ENCODE data around the gene PCID2.

Gene PCID2

DNA sequence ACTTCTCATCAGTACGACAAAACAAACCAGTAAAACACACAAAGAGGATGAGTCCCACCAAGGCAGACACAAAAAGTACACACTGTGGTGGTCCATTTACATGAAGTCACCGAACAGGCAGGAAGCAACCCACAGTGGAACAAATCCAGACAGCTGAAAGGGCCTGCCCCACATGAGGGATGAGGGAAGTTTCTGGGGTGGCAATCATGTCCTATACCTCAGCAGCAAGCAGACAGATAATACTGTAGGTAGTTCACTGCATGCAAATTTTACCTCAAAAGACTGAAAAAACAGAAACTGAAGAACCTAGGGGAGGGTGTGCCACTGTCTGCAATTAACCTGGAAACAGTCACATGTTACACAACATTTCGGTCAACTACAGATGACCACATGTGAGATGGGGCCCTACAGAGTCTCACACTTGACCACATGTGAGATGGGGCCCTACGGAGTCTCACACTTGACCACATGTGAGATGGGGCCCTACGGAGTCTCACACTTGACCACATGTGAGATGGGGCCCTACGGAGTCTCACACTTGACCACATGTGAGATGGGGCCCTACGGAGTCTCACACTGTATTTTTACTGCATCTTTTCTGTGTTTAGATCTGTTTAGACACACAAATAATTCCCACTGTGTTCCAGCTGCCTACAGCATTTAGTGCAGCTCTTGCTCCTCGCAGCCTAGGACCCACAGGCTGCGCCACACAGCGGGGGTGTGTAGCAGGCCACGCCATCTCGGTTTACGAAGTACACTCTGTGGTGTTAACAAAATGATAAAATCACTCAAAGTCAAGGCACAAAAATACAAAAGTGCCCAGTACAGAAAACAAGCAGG is 22.2 kb downstream of the PCID2 start:
- DNase-seq = no peak

DNA sequence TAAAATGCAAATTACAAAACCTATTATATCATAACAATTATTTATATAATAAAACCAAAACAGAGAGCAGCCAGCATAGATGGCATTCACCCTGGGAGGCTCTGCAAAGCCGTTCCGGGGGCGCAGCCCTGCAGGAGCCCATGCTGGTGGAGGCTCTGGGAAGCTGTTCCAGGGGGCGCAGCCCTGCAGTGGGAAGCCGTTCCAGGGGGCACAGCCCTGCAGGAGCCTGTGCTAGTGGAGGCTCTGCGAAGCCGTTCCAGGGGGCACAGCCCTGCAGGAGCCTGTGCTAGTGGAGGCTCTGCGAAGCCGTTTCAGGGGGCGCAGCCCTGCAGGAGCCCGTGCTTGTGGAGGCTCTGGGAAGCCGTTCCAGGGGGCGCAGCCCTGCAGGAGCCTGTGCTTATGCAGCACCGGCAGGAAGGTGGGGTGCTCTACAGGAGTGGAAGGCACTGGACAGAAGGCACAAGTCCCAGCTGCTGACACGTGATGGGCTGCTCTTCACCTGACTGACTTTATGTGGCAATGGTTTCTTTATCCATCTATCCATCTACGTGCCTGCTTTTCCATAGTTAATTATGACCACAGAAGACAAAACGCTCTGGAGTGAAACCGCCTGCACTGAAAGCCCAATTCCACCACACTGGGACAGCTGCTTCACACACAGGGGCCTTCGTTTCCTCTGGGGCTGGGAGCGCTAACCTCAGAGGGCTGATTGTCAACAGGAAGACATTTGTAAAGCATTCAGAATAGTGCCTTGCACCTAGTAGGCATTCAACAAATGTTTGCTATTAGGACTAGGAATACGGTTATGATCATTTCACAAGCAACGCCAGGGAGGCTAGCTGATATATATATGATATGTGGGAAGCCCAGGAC is 23.7 kb downstream of the PCID2 start:
- DNase-seq = peak; percentile 35

DNA sequence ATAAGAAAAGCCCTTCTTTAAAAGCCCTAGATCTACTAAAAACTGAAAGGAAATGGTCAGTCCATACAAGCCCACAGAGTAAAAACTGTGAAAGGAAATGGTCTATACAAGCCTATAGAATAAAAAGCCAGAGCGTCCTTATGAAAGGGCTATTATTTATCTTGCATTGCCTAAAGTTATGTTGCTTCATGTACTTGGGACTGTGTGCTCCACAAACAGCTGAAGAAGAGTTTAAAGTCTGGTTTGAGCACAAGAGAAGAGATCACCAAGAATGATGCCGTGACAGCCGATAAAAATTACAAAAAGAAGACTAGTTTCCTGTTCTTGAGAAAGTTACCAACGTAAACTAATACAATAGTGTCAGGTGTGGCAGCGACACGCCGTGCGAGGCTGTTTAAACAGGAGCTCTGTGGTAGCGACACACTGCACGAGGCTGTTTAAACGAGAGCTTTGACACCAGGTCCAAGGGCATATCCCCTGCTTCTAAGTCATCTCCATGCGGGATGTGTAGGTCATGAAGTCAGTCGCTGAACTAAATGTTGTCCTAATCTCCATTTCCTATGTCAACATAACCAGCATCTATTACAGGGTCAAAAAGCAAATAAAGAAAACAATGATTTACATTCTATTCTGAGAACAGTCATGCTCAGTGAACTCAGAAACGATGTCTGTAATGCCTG is 24.9 kb downstream of the PCID2 start:
- DNase-seq = no peak

DNA sequence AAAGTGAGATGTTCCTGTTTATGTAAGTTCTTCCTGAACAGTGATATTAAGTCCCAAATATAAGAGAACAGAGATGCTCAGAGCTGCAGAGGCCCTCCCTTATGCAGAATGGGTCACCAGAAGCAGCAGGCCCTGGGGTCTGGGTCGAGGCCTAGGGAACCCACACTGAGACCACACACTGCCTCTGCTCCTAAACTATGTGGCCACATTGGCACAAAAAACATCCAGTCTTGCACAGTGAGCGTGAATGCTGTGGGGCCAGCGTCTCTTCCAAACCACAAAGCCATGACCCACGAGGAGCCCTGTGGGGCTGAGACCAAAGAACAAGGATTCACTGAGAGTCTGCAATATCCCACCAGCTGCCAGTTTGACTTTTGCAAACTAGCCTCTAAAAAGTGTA is 26.4 kb downstream of the PCID2 start:
- DNase-seq = no peak

DNA sequence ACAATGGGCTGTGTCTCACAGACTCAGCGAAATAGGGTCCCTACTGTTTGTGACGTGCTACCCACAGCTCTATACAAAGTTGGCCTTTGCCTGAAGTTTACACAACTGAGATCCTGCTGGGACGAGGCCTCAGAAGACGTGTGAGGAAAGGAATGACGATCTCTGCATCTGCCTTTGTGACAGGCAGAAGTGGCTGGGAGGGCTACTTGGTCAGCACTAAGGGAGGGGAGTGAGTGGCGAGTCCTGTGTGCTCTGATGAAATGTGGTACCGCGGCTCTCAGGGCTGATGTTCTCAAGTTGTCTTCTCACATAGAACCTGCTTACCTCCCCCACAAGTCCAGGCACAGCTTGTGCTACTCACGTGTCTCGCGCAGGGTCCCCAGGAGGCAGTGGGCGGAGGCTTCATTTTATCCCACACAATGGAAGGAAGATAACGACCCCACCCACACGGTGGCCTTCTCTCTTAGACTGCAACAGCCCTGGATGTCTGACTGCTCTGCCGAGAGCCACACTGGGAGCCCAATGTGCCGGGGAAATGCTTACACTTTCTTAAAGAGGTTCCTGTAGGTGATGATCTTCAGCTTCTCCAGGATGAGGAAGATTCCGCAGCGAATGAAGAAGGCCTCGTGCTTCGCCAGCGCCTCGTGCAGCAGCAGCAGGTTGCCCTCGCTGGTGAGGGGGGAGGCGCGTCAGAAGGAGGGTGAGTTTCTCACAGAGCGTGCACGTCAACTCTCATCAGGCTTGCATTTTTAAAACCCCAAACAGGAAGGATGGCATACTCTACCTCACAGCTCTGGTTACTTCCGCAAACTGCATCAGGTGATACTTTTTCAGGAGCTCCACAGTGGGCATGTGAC is 28.9 kb downstream of the PCID2 start:
- no peak for DNase-seq

DNA sequence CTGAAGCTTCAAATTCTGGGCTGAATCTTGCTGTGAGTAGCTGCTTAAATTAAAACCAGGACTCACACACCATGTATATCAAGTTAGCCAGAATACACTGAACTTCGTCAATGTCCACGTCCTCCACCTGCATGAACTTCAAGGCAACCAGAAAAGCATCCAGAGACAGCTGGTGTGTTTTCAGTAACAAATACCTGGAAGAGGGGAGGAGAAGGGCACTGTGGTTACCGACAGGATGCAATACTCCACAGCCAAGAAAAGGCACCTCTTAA is 29.6 kb downstream of the PCID2 start:
- DNase-seq = no peak

DNA sequence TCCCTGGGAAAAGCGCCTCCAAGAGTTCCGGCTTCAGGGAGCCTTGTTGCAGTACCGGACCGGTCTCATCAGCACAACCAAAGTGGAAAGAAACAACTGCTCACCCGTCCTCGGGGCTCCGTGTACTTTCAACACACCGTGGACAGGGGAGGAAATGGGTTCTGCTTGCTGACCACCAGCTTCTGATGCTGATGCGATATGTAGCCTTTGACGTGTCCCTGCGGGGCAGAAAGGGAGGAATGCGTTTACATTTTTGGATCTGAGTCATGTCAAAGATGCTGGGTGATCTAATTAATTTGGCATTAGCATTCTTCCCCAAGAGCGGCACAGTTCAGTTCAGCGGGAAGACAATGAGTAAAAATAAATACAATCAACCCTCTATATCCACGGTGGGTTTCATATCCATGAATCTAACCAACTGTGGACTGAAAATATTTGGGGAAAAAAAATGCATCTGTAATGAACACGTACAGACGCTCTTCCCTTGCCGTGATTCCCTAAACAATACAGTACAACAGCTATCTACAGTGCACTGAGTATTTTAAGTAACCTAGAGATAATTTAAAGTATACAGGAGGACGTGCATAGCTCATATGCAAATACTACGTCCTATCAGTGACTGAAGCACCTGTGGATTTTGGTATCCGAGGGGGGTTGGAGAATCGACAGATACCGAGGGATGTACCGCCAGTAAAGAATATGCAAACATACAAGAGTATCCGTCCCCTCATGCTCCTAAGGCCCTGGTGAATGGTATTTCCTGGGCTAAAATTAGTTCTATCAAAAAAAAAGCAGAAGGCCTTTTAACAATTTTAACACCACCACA is 30.2 kb downstream of the PCID2 start:
- no peak for DNase-seq

DNA sequence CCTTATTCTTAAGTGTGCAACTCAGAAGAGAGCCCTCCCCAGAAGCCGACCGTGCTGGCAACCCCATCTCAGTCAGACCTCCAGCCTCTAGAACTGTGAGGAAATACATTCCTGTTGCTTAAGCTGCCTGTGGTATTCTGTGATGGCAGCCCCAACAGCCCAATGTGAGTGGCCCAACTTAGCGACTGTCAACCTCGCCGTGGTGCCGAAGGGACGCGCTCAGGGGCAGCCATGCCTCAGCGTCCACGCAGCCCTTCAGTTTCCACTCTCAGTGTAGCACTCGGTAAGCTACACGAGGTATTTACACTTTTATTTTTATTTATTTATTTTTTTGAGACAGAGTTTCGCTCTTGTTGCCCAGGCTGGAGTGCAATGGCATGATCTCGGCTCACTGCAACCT is 31.6 kb downstream of the PCID2 start:
- no peak for DNase-seq

DNA sequence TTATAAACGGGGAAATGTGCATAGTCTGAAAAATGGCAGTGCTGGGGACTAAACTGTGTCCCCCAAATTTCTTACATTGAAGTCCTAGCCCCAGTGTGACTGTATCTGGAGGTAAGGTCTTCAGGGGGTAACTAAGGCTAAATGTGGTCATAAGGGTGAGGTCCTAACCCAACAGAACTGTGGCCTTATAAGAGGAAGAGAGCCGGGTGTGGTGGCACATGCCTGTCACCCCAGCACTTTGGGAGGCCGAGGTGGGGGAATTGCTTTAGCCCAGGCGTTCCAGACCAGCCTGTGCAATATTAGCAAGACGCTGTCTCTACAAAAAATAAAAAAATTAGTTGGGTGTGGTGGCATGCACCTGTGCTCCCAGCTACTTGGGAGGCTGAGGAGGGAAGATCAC is 32.2 kb downstream of the PCID2 start:
- DNase-seq = peak; percentile 64

DNA sequence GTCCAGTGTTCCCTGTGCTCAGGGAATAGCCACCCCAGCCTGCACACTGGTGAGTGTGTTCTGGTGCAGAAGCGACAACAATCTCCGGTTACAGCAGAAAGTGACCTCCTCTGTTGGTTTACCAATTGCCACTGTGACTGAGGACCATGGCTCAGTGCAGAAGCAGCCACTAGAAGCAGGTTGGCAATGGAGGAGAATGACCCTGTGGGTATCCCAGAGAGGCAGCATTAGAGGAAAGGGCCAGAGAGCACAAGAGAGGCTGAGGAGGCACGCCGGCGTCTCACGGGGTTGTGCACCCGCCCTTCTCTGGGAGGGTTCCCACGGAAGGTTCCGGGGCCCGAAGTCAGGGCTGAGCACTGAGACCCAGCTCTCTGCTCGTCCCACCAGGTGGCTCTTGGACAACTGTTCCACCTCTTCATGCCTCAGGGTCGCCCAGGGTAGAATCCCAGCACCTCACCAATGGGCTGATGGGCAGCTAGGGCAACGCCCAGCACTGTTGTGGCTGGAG is 36.0 kb downstream of the PCID2 start:
- no peak for DNase-seq

DNA sequence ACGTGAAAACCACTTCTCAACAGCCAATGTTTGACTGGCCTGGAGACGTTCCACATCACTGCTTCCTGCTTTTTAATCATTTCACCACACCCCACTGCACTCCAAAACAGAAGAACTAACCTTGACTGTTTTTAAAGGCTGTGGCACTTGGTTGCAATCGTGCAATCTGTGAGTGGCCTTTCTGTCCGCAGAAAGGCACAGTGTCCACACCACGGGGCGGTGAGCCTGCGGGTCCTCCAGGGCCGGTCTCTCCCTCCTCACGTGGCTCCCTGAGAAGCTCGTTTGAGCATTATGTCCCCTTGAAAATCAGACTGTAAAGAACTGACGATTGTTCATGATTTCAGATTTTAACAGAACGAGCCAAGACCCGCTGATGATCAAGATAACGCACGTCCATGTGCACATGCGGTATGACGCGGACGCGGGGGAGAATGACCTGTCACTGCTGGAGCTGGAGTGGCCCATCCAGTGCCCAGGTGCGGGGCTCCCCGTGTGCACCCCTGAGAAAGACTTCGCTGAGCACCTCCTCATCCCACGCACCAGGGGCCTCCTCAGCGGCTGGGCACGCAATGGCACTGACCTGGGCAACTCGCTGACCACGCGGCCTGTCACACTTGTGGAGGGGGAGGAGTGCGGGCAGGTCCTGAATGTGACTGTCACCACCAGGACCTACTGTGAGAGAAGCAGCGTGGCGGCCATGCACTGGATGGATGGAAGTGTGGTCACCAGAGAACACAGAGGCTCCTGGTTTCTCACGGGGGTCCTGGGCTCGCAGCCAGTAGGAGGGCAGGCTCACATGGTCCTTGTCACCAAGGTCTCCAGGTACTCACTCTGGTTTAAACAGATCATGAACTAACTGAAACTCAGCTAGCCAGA is 37.0 kb downstream of the PCID2 start:
- DNase-seq = no peak

DNA sequence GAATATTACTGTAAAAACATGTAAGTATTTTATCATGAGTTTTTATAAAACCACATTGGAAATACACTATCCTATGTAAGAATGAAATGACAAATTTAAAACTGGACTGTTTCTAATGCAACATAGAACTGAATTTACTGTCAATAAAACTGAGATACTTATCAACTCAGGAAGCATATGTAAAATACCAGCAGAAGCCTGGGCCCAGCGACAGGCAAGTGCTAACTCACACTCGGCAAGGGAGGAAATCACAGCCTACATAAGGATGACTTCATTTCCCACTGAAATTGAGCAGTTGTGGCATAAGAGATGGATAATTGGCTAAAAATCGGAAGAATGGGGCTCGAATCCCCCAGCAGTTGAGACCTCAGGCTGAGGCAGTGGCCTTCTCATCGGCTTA is 38.0 kb downstream of the PCID2 start:
- no peak for DNase-seq

DNA sequence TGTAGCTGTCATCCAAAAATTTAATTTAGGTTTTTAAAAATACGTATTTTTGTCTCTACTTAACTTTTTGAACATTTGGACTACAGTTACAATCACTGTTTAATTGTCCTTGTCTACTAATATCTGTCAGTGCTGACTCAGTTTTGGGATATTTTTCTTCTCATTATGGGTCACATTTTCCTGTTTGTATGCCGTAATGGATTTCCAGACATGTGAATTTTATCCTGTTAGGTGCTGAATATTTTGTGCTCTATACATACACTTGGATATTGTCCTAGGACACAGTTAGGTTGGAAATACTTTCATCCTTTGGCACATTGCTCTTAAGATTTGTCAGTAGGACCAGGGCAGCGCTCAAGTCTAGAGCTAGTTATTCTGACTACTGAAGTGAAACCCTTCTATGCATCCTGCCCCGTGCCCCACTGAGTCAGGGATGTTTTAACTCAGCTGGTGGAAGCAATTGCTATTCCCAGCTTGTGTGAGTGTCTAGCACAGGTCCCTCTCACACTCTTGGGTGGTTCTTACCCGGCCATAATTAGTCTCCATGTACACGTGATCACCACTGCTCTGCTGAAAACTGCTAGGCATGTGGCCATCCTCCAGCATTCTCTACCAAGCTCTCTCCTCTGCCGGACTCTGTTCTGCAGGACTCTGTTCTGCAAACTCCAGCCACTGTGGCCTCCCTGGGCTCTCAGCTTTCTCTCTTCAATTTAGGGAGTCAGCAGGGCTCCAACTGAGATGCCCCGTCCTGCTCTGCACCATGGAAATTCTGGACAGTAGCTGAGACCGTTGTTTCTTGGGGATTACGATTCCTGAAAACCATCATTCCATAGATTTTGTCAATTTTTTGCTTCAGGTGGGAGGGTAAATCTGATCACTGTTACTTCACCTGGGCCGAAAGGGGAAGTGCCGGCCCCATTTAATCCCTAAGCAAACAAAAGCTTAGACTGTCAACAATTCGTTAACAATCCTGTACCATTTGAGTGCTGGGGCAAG is 38.9 kb downstream of the PCID2 start:
- no peak for DNase-seq

DNA sequence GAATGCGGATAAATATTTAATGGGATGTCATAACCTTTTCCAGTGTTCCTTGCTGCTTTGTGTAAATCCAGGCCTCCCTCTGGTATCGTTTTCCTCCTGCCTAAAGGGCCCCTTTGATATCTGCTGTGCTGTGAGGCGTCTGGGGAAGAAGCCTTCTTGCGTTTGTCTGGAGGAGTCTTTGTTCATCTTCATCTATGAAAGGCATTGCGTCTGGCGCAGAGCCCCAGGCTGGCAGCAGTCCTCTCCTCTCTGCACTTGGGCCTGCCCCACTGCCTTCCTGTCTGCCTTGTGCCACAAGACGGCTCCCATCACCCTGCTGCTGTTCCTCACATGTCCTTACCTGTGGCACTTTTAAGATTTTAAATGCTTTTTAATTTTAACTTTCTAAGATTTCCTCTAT is 40.3 kb downstream of the PCID2 start:
- no peak for DNase-seq

DNA sequence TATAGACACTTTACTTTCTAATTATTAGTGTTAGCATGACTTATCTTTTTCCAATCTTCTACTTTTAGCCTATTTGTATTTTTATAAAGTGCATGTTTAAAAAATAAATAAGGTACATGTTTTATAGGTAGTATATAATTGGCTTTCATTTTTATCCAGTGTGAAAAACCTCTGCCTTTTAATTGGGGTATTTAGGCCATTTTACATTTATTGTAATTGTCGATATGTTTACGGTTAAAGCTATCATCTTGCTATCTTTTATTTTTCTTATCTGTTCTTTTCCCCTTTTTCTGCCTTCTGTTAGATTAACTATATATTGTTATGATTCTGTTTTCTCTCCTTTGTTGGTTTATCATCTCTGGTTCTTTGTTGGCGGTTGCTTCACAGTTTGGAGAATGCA is 40.9 kb downstream of the PCID2 start:
- DNase-seq = no peak

DNA sequence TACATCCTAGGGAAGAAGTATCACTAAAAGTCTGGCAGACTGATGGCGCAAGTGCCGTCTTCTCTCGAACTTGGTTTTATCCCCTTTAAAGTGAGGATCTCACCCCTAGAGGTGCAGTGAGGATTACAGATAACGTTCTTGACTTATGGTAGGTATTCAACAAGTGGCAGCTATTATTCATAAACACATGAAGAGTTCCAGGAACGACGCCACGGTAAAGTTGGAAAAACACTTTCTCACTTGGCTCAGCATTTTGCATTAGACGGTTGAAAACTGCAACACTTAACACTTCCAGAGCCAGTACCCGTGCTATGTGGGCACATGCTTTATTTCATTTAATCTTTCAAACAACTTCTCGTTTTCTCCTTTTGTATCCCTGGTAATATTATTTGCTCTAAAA is 41.3 kb downstream of the PCID2 start:
- DNase-seq = no peak

DNA sequence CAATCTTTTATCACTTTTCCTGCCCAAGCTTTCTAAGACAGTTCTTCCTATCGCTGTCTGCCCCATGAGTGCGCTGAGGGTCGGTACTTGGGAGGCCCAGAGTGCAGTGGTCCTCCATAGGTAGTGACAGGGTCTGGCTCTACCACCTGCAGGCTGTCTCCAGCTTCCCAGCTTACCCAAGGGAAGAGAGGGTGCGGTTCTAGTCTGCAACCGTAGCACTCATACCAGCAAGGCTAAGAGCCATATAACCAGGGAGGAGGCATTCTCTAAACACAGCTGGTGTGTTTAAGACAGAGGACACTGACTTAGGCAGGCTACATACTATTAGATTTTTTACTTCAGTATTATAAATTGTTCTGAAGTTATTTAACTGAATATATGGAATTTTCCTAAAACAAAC is 41.8 kb downstream of the PCID2 start:
- no peak for DNase-seq

DNA sequence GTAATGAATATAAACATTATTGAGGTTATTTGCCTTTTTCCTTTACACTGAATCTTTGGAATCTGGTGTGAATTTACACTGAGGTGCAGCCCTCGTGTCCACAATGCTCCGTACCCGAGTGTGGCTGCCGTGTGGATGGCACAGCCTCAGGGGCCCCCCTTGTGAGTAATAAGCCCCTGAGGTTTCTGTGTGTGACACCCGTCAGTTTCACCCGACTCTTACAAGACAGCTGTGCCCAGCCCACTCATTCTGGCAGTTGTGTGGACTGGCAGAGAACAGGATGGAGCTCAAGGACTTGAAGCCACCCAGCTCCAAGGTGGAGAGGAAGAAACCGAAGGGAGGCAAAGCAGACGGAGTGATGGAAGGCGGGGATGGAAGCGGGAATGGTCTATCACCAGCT is 42.2 kb downstream of the PCID2 start:
- DNase-seq = no peak

DNA sequence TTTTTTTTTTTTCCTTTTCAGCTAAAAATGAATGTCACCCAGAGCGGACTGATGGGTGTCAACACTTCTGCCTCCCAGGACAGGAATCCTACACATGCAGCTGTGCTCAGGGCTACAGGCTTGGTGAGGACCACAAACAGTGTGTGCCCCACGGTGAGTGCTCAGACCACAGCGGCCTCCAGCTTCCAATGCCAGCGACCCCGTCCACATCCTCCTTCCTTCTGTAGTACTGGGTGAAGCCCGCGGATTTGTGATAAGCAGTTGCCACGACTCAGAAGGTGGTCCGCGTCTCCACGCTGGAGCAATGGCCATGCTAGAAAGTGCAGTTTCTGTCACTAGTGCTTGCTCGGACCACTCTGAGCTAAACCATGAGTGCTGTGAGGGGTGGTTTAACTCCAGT is 44.0 kb downstream of the PCID2 start:
- DNase-seq = no peak

Measured in activated CD8-positive, alpha-beta memory T cell treated with anti-CD3 and anti-CD28 coated beads, Interleukin-2, amount 50 U/mL, for 4 hours (primary cell).